Stimulated activated CD4-positive, alpha-beta T cell treated with anti-CD3 and anti-CD28 coated beads, Interleukin-2, amount 100 ng/mL, for 4 hours (primary cell): ENCODE data around the gene ACHE.
A peak's percentile ranks its signal among the peaks of the same experiment; 100 is the strongest.

Source experiments
- DNase-seq: peaks from one replicate; pipeline ENCODE4 v3.0.0-alpha.2; 2020; ENCODE audit warnings: low read depth

ACHE gene

DNA sequence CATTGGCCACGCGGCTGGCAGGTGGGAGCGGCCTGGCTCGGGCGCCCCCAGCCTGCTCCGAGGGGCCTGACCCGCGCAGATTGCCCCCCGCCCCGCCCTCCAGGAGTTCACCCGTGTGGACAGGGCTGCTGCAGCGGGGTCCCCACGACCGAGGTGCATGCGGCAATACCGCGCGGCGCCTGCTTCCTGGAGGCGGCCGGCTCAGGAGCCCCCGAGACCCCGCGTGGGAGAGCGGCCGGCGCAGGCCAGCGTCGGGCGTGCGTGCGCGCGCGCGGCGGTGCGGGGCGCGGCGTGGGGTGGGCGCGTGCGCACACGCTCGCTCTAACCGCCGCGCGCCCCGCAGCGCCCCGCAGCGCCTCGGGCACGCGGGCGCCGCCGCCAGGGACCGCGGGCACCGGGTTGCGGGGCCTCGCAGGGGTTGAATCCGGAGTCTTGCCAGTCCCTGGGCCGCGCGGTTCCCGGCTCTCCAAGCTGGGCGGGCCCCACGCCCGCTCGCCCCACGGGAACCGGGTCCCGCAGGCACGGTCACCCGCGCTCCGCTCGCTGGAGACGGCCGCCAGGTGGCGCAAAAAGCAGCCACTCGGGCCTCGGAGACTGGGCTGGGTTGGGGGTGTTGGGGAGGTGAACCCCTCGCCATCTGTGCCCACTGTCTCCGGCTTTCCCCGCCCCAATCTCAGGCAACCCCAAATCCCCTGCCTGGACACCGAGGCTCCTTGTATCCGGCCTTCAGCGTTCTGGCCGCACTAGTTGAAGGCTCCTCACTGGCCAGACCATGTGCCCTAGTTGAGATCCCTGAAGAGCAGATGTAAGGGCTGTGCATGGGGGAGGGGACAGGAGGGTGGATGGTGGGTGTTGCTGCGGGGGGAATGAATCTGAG lies 1.3 kb upstream of the ACHE start:
- peak; percentile 51 for DNase-seq

- DNase-seq, result no peak
These were observed 456 bp upstream of the ACHE start for GRCh38 chr7:100895956-100896731.

- peak; percentile 32 for DNase-seq
These were observed 608 bp downstream of the ACHE start for GRCh38 chr7:100894860-100895700.

DNA sequence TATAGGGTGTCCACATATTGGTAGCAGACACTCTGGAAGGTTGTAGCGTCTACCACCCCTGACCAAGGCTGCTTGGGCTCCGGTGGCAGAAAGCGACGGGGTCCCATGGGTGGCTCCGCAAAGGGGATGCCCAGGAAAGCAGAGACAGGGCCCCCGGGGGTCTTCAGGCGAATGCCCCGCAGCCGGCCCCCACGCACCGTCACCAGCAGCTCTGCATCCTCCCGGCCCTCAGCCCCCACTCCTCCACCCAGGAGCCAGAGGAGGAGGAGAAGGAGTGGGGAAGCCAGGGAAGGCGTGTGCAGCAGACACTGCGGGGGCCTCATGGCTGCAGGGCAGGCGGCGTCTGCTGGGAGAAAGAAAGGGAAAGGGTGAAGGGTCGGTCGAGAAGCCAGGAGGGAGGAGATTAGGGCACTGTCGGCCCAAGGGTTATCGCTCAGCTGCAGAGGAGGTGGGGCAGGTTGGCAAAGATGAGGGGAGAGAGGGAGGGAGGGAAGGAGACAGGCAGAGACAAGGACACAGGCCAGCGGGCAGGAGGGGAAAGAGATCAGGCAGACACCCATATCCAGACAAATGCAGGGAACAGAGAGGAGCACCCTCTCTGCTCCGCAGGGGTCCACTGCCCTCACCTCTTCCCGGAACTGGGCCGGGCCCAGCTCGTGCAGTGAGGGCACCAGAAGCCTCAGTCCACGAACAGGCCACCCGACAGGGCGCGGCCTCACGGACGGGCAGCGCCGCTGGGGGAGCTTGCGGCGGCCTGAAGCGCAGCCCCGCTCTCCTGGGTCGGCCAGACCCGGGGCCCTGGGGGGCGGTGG lies 1.6 kb downstream of the ACHE start:
- DNase-seq, result no peak

GRCh38 chr7:100893318-100893895 lies 2.3 kb downstream of the ACHE start:
- no peak for DNase-seq

- no peak for DNase-seq
These were observed 3.0 kb downstream of the ACHE start for GRCh38 chr7:100892364-100893317.

- DNase-seq, result no peak
These were observed 4.0 kb downstream of the ACHE start for GRCh38 chr7:100891568-100892247.

GRCh38 chr7:100890653-100891567 lies 4.8 kb downstream of the ACHE start:
- no peak for DNase-seq

- no peak for DNase-seq
These were observed 6.5 kb downstream of the ACHE start, which contains the start of gene UFSP1 for GRCh38 chr7:100888988-100889750. Gene UFSP1 (minus strand): TSS chr7:100889715. CDS start chr7:100889271, 444 bp downstream.

- DNase-seq, result no peak
These were observed 7.2 kb downstream of the ACHE start for GRCh38 chr7:100888291-100888987.

GRCh38 chr7:100887516-100888290 lies 8.0 kb downstream of the ACHE start:
- no peak for DNase-seq

GRCh38 chr7:100886936-100887515 lies 8.7 kb downstream of the ACHE start:
- DNase-seq, result no peak

DNA sequence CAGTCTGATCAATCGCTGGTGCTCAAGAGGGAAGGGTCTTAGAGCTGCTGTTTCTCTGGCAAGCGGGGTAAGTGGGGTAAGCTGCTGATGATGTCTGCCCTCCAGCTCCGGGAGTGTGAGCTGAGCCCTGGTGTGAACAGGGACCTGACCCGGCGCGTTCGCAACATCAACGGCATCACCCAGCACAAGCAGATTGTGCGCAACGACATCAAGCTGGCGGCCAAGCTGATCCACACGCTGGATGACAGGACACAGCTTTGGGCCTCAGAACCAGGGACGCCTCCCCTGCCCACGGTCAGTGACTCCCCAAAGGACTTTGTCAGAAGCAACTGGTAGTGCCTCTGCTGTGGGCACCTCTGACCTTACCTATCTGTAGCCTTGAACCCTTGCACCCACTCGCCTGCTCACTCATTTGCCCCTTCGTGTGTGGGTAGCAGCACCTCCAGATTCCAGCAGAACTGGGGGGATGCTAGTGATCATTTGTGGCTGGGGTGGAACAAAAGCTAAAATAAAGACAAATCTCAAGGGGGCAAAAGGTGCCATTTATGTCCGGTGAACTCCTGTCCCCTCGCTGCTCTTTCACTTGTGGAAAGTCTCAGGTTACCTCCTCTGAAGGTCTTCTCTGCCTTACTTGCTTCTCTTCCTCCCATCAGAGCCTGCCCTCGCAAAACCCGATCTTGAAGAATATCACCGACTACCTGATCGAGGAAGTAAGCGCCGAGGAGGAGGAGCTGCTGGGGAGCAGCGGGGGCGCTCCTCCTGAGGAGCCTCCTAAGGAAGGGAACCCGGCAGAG lies 9.3 kb downstream of the ACHE start:
- DNase-seq, result no peak

DNA sequence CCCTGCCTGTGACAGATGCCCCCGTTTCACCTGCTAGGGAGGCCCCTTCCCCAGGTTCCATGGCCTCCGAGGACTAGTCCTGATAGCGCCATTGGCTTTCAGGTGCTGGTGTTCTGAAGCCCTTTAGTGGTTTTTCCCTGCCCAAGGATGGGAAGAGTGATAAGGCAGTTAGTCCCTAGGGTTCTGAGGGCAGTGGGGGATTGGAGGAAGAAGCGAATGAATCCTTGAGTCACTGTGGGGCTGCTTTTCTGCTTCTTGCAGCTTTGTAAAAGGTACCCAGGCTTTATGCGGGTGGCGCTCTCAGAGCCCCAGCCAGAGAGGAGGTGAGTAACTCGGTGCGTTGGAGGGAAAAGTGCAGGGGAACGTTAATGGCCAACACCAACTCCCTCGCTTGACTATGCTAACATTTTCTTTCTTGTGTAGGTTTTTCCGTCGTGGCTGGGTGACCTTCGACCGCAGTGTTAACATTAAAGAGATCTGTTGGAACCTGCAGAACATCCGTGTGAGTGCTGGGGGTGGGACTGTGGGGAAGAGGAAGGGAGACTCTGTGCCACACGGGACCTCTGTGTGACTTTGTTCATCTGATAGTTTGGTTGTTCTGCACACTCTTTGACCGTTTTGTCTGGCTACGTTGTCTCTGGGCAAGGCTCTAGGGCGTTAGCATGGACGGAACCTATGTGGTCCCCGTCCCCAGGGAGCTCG lies 10.1 kb downstream of the ACHE start:
- no peak for DNase-seq
